K562 (cell line): Measurements from ENCODE around the gene TJAP1. TPM values are rescaled to one million over a fixed set of nuclear protein-coding genes. Genes with fewer than 3 reads are reported as not detected.

Experiments
- ATAC-seq: fragments of 200-7000 bp; cut with Tn5 transposase; 3 replicates; pipeline ENCODE4 v1.9.1; 2020; ENCODE audit warnings: moderate library complexity
- BruUV-seq: library from RNA; stranded (reverse); fragments of 400-500 nt; replicated peaks from 2 replicates; lab custom pipeline; 2021; lab: Mats Ljungman, UMichigan
- CTCF ChIA-PET: fragments of 300-600 bp; formaldehyde crosslinking; extraction: SDS; loops from one replicate; lab custom pipeline; 2021; ENCODE audit warnings: low intra/inter-chr PET ratio; lab: Yijun Ruan, JAX
- POLR2A ChIA-PET: fragments of 300-600, 350-650 bp; sonication (Branson Sonifier 250); formaldehyde crosslinking; extraction: SDS; loops from one replicate; lab custom pipeline; 2021; ENCODE audit warnings: antibody characterized with exemption, inconsistent platforms; lab: Yijun Ruan, JAX
- DNase-seq, 4 experiments: peaks; one replicate each; pipeline versions ENCODE4 v3.0.0 to v3.0.0-alpha.2; 2011 to 2018; ENCODE audit warnings: low spot score in 3 of 4, mixed read lengths in 3 of 4; ENCODE audit errors: extremely low read depth in 1 of 4
- FAIRE-seq: peaks from 2 replicates; lab custom pipeline; 2011; peaks lifted over from hg19 to GRCh38; lab: Jason Lieb, UNC
- H2AFZ ChIP-seq: 2 replicates; pipeline ENCODE4 v1.6.0; 2011; ENCODE audit warnings: low read depth, low read length, control low read depth, inconsistent platforms
- H3K27ac ChIP-seq: fragments of 200-600 bp; 3 replicates; pipeline ENCODE4 v1.8.0; 2011; ENCODE audit warnings: low read depth, mild to moderate bottlenecking, control low read depth, inconsistent platforms, low read length, moderate library complexity, mixed read lengths; ENCODE audit errors: extremely low read depth
- H3K27me3 ChIP-seq, 2 experiments: fragments of 300-600 bp in 1 of 2; 2 replicates in 1 of 2; 3 replicates in 1 of 2; pipeline versions ENCODE4 v1.6.0 to v1.8.0; 2011; ENCODE audit warnings: inconsistent platforms in 2 of 2, low read length in 2 of 2, mild to moderate bottlenecking in 1 of 2, mixed read lengths in 1 of 2, moderate library complexity in 1 of 2; ENCODE audit not compliant: control insufficient read depth in 2 of 2, insufficient read depth in 2 of 2
- H3K36me3 ChIP-seq: fragments of 300-600 bp; 3 replicates; pipeline ENCODE4 v1.8.0; 2011; ENCODE audit warnings: mild to moderate bottlenecking, low read length, inconsistent platforms; ENCODE audit not compliant: control insufficient read depth, insufficient read depth
- H3K4me1 ChIP-seq, 2 experiments: fragments of 200-600 bp in 1 of 2; replicated peaks in 1 of 2; 2 replicates in 1 of 2; 3 replicates in 1 of 2; pipeline versions ENCODE4 v1.5.1 to v1.8.0; 2011; ENCODE audit warnings: inconsistent platforms in 2 of 2, low read length in 2 of 2, mild to moderate bottlenecking in 1 of 2, mixed read lengths in 1 of 2, moderate library complexity in 1 of 2; ENCODE audit not compliant: control insufficient read depth in 2 of 2, insufficient read depth in 2 of 2
- H3K4me2 ChIP-seq: 2 replicates; pipeline ENCODE4 v1.6.1; 2011; ENCODE audit warnings: low read length, control low read depth, inconsistent platforms, mixed read lengths; ENCODE audit not compliant: insufficient read depth
- H3K4me3 ChIP-seq: fragments of 200-600 bp; sonication (generic), shearing (Covaris generic); 2 replicates; pipeline ENCODE4 v1.5.1; 2016; ENCODE audit warnings: control low read depth, inconsistent platforms
- H3K79me2 ChIP-seq: fragments of 200-600 bp; 3 replicates; pipeline ENCODE4 v1.8.0; 2011; ENCODE audit warnings: low read length, inconsistent platforms; ENCODE audit not compliant: control insufficient read depth, insufficient read depth
- H3K9ac ChIP-seq, 2 experiments: 2 replicates each; pipeline versions ENCODE4 v1.6.0 to v1.6.1; 2011; ENCODE audit warnings: low read depth in 2 of 2, low read length in 2 of 2, control low read depth in 1 of 2, inconsistent platforms in 1 of 2, mild to moderate bottlenecking in 1 of 2, mixed read lengths in 1 of 2; ENCODE audit not compliant: insufficient read depth in 1 of 2
- H3K9me1 ChIP-seq: one replicate; pipeline ENCODE4 v1.6.0; 2011; ENCODE audit warnings: inconsistent platforms, mild to moderate bottlenecking, low read length, moderate library complexity; ENCODE audit not compliant: control insufficient read depth, insufficient read depth
- H3K9me3 ChIP-seq: replicated peaks from 2 replicates; pipeline ENCODE4 v1.5.1; 2011; ENCODE audit warnings: low read depth, low read length, inconsistent platforms; ENCODE audit not compliant: control insufficient read depth, insufficient read depth
- H4K20me1 ChIP-seq: replicated peaks from 2 replicates; pipeline ENCODE4 v1.6.1; 2011; ENCODE audit warnings: low read length, inconsistent platforms, mixed read lengths; ENCODE audit not compliant: control insufficient read depth, insufficient read depth
- CTCF ChIP-seq, 3 experiments: IDR thresholded peaks in 2 of 3; conservative IDR thresholded peaks in 1 of 3; 2 replicates each; pipeline ENCODE4 v1.5.1; 2011 to 2012; ENCODE audit warnings: low read length in 3 of 3, mild to moderate bottlenecking in 3 of 3, control low read depth in 2 of 3, improper control_type of control experiment in 1 of 3, inconsistent platforms in 1 of 3, low read depth in 1 of 3, mixed read lengths in 1 of 3, moderate library complexity in 1 of 3; ENCODE audit not compliant: insufficient read depth in 2 of 3
- JUNB ChIP-seq: fragments of 450-650 bp; formaldehyde crosslinking; conservative IDR thresholded peaks from 2 replicates; pipeline ENCODE4 v1.4.0; 2020; ENCODE audit warnings: mild to moderate bottlenecking
- NONO ChIP-seq, 2 experiments: fragments of 200-400 bp in 1 of 2; fragments of 450-650 bp in 1 of 2; formaldehyde crosslinking in 1 of 2; IDR thresholded peaks; 2 replicates each; pipeline ENCODE4 v1.6.1; 2017; ENCODE audit warnings: low read depth in 2 of 2, mild to moderate bottlenecking in 2 of 2, moderate library complexity in 2 of 2, low read length in 1 of 2
- WGBS: fragments of 100-300 bp; shearing (Covaris generic); methylation state at CpG from one replicate; pipeline ENCODE4 v1.1.6; 2016; ENCODE audit warnings: low coverage, mixed read lengths; ENCODE audit not compliant: insufficient coverage; ENCODE audit errors: missing lambda C conversion rate; 5-methylcytosine and 5-hydroxymethylcytosine counted together
- in situ Hi-C: fragments of 300-500 bp; cut with MboI; formaldehyde crosslinking; loops from 4 replicates; pipeline ENCODE4 v1.15.0; 2018; ENCODE audit warnings: inconsistent platforms, mixed read lengths
- intact Hi-C: fragments of 100-400 bp; cut with micrococcal nuclease; formaldehyde crosslinking; loops from 2 replicates; pipeline ENCODE4 v1.14.2; 2022
- polyA plus RNA-seq, 8 experiments: library from polyadenylated mRNA; depleted of rRNA in 4 of 8; stranded (reverse) in 5 of 8; unstranded in 3 of 8; fragments of >200 nt; fragmentation: Nextera tagmentation in 2 of 8; fragmentation: Illumina TruSeq in 1 of 8; extraction: Ambion mirVana in 2 of 8; extraction: Trizol in 1 of 8; gene quantifications; 2 replicates each; pipeline versions ENCODE4 v1.2.1 to v1.2.3, GENCODE V29; 2011 to 2014; ENCODE audit warnings: inconsistent platforms in 1 of 8, missing spikeins in 1 of 8
- total RNA-seq, 7 experiments: library from RNA; depleted of rRNA in 6 of 7; stranded (reverse); fragments of >200 nt in 6 of 7; fragmentation: Illumina TruSeq in 2 of 7; extraction: Trizol in 2 of 7; gene quantifications; 2 replicates each; pipeline versions ENCODE4 v1.2.1 to v1.2.3, GENCODE V29; 2011 to 2021; ENCODE audit warnings: low replicate concordance in 1 of 7

TJAP1 gene
- total and polyA plus RNA-seq, 9 of the 15 experiments (the other 6 are each of a cell fraction or from before 2014, with no cell fraction given) = 0.06 to 35.8 (median 16.2) TPM

DNA sequence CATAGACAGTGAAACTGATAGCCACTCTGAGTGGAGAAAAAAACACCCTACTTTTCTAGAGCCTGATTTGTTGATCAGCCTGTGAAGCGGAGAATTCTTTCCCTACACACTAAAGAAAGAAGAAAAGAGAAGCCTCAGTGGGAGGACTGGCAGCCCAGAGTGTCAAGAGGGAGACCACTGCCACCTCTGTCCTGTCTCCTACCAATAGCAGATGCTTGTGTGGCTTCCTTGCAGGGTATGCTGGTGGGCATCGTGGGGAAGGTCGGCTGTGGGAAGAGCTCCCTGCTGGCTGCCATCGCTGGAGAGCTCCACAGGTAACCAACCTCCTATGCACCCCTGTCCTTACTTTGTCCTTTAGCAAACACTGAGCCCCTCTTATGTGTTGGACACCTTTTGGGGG lies 39.7 kb upstream of the TJAP1 start:
- 48% methylated on average over 4 of the region's 4 CpGs for WGBS
- Histone ChIP-seq H3K9ac (0 out of 4 replicates have a peak overlapping the region, but pooled peaks of 1 of the 2 experiments have one; percentile 3), H4K20me1 (peaks cover 3% of the 10 kb centered on the region), H3K27me3 (no peaks in the 10 kb centered on the region), H3K36me3 (peaks cover 19% of the 10 kb centered on the region; the same call in 2 of the 3 replicates), H3K4me2 (no peak overlapping the region), H3K9me1 (no peaks in the 10 kb centered on the region), H3K4me3 (no peak overlapping the region), H3K27ac (no peak overlapping the region)
- ChIA-PET POLR2A (interaction anchor here (0.6 to 1.4 kb wide), 5 partner anchors 9 to 55 kb away, joined by 3 to 6 read pairs (median 3); partner anchors contain the start of gene ABCC10), CTCF (no interaction called here)
- no peak for DNase-seq
- intact Hi-C loops (no loop called here), in situ Hi-C loops (no loop called here)
- no peak for TF ChIP-seq NONO (IDR thresholded peaks at IDR 0.05; ENCODE audit: low read depth in 2 of 2, low read length in 1 of 2)
- TF ChIP-seq, all 486 proteins: peak for 0
- no peaks in the 10 kb centered on the region for H3K9me3 ChIP-seq
- BruUV-seq = no TSS peak
- no peak for ATAC-seq
- H2AFZ ChIP-seq = no peak overlapping the region
- H3K4me1 ChIP-seq = peaks cover 0 to 6% of the 10 kb centered on the region in 2 experiments; a peak in 2 of 5 replicates
- no peak for FAIRE-seq
- H3K79me2 ChIP-seq = no peaks in the 10 kb centered on the region

DNA sequence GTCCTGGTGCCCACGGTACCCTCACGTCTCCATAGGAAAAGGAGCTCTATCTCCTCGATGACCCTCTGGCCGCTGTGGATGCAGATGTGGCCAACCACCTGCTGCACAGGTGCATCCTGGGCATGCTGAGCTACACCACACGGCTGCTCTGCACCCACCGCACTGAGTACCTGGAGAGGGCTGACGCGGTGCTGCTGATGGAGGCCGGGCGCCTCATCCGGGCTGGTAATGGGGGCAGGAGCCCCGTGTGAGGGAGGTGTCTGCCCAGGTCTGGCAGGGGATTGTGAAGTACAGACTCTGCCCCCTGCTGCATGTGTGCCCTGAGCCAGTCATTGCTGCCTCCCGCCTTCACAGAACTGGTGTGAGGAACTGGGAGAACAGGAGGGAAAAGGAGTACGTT lies 34.4 kb upstream of the TJAP1 start:
- Histone ChIP-seq H3K27ac (no peak overlapping the region), H3K36me3 (peaks cover 39% of the 10 kb centered on the region; the same call in 2 of the 3 replicates), H3K4me1 (peaks cover 0 to 6% of the 10 kb centered on the region in 2 experiments; a peak in 2 of 5 replicates), H3K9me1 (no peaks in the 10 kb centered on the region), H3K4me2 (no peak overlapping the region), H3K4me3 (no peak overlapping the region), H3K9me3 (no peaks in the 10 kb centered on the region), H3K27me3 (no peaks in the 10 kb centered on the region), H3K79me2 (no peaks in the 10 kb centered on the region), H2AFZ (no peak overlapping the region), H3K9ac (peak overlapping the region in 1 of 2 experiments; percentile 72; a peak in 1 of 4 replicates), H4K20me1 (no peaks in the 10 kb centered on the region; the same call in 1 of the 2 replicates)
- FAIRE-seq (no peak), ATAC-seq (no peak), DNase-seq (no peak)
- WGBS = 72% methylated on average over 14 of the region's 14 CpGs
- BruUV-seq = no TSS peak
- ChIA-PET CTCF (no interaction called here), POLR2A (interaction anchor here (2.5 to 3.3 kb wide), 2 partner anchors 8 to 10 kb away, joined by 12 to 16 read pairs; no protein-coding TSS in a partner anchor)
- TF ChIP-seq JUNB (CRISPR knock-in tag) = no peak
- TF ChIP-seq CTCF (IDR thresholded peaks at IDR 0.05 in 2 of 3, conservative IDR thresholded peaks at IDR 0.05 in 1 of 3; ENCODE audit: insufficient read depth in 2 of 3, low read depth in 1 of 3, low read length in 3 of 3) = 0 out of 6 replicates have a peak, but pooled peaks of 1 of the 3 experiments have one; percentile 2
- in situ Hi-C loops = no loop called here
- intact Hi-C loops = no loop called here
